Measurements from ENCODE around the gene KIAA0825. TPM values are rescaled to one million over a fixed set of nuclear protein-coding genes. Genes with fewer than 3 reads are reported as not detected.

Gene KIAA0825
- total RNA-seq, 4 donors from 2014 or later = 4.7 to 5.8 (median 5.0) TPM

GRCh38 chr5:94268226-94268625 lies 350.2 kb downstream of the KIAA0825 start:
- TF ChIP-seq CTCF (IDR thresholded peaks at IDR 0.05; ENCODE audit: low read depth) = no peak

GRCh38 chr5:94267350-94267899 lies 351.0 kb downstream of the KIAA0825 start:
- TF ChIP-seq CTCF (IDR thresholded peaks at IDR 0.05; ENCODE audit: low read depth) = no peak

GRCh38 chr5:94266170-94266569 lies 352.2 kb downstream of the KIAA0825 start:
- TF ChIP-seq CTCF (IDR thresholded peaks at IDR 0.05; ENCODE audit: low read depth) = no peak

GRCh38 chr5:94263068-94263467 lies 355.3 kb downstream of the KIAA0825 start:
- TF ChIP-seq CTCF (IDR thresholded peaks at IDR 0.05; ENCODE audit: low read depth) = no peak

GRCh38 chr5:94260096-94260495 lies 358.3 kb downstream of the KIAA0825 start:
- no peak for TF ChIP-seq CTCF (IDR thresholded peaks at IDR 0.05; ENCODE audit: low read depth)

GRCh38 chr5:94254214-94254613 lies 364.2 kb downstream of the KIAA0825 start:
- TF ChIP-seq CTCF (IDR thresholded peaks at IDR 0.05; ENCODE audit: low read depth) = no peak

- no peak for TF ChIP-seq CTCF (IDR thresholded peaks at IDR 0.05; ENCODE audit: low read depth)
These were observed 367.4 kb downstream of the KIAA0825 start for GRCh38 chr5:94250985-94251384.

Data from subcutaneous adipose tissue (tissue), 4 donors.